GM21515 (cell line): Measurements from ENCODE around the gene NUS1.
"Not testable (repeated sequence)": the region's sequence is repeated elsewhere in the genome, so short reads cannot be mapped to it uniquely, and the experiment has no call there.

ENCODE experiments used
- ATAC-seq: cut with Tn5 transposase; IDR thresholded peaks from one replicate; pipeline ENCODE4 v1.9.1; 2021; ENCODE audit not compliant: unreplicated experiment

Gene NUS1

DNA sequence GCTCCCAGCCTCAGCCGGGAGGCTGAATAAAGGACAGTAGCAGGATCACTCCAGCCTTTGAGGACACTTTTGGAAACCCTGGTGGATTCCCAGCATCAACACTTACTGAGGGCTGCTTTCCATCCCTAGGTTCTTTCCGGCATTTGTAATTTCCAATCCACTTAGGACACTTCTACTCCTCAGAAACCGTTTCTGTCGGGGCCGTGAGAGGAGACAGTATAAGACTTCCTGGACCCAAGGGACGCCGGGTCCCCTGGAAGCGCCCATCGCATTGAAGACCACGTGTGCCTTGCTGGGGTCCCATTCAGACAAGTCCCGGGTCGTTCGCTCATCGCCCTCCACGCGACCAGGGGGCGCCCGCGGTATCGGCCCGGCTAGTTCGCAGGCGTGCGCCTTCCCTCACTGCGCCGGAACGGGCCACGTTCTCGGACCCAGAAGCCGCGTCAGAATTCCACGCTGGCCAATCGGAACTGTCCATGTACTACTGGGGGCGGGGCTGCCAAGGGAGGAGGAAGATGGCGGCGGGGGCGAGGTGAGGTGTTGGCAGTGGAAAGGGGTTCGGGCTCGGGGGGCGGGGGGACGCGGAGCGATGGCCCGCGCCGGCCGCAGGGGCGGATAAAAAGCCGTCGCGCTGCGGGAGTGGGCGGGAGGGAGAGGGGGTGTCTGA lies at the start of gene NUS1:
Gene NUS1, plus strand, starts transcription at position 479 of the 667 bp plus-strand sequence. CDS start 202 bp downstream, outside the sequence.
- peak; percentile 99 for ATAC-seq

DNA sequence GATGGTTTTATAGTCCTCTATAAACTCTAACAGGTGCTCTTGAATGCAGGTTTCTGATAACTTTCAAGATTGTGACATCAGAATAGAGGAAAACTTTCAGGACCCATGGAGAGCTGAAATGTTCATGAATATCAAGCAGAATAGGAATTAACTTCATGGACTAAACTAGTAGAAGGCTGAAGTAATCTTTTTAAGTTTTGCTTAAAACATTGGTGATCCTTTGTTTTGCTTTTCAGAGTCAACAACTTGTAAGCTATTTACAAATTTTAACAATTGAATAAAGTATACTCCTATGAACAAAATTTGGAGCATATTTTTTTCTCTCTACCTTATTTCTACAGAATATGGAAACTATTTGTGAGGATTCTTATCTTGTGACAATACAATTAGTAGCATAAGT lies 47.7 kb upstream of the NUS1 start:
- no peak for ATAC-seq

DNA sequence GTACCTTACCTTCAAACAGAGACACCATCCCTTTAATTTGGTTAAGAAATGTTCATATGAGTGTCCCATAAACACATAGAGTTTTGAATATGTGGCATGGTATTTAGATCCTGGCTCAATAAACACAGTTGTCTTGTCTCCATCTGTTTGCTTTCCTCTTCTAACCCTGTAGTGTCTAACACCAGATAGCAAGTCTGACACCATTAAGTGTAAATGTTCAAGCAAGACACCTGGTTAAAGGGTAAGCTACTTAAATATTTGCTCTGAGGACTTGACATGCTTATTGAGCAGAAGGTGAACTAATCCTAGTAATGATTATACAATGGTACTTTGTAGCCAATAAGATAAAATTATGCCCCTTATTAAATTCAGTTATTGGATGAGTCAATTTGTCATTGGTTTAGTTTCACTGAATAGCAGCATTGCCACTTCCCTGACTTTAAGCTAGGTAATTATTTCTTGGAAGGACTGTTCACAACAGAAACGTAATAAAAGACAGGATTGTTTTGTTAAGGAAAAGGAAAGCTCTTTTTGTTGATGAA lies 46.1 kb upstream of the NUS1 start:
- no peak for ATAC-seq

DNA sequence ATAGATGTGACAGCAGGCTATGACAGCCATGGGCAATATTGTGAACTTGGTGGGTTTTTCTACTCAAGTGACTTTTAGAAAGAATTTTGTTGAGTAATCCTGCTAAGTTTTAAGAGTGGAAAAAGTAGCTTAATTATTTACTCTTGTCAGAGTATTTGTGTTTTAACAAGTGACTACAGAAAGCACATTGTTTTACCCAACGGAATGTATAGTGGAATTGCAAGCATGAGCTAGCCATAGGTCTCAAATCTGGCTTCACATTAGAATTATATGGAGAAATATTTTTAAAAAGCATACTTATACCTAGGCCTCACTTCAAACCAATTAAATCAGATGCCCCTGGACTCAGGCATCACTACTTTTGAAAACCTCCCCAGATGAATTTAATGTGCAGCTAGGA lies 37.5 kb upstream of the NUS1 start:
- ATAC-seq = no peak

DNA sequence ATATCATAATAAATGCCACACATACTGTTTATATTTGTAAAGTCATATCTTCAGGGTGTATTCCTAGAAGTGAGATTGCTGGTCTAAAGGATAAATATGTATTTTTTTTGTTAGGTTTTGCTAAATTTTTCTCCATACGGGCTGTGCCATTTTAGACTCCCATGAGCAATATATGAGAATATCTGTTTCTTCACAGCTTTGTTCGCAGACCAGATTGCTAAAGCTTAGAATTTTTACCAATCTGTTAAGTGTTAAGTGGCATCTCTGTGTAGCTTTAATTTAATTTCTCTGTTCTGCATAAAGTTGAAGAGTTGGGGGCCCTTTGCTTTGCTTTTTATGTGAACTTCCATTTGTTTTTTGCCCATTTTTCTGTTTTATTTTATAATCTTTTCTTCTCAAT lies 32.3 kb upstream of the NUS1 start:
- no peak for ATAC-seq

DNA sequence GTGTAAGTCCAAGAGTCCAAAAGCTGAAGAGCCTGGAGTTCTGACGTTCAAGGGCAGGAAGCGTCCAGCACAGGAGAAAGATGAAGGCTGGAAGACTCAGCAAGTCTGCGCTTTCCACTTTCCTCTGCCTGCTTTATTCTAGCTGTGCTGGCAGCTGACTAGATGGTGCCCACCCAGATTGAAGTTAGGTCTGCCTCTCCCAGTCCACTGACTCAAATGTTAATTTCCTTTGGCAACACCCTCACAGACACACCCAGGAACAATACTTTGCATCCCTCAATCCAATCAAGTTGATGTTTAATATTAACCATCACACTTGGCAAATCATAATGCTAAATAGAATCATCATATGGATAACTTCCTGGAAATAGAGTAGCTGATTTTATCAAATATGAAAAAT lies 23.3 kb upstream of the NUS1 start:
- ATAC-seq = not testable (repeated sequence)

DNA sequence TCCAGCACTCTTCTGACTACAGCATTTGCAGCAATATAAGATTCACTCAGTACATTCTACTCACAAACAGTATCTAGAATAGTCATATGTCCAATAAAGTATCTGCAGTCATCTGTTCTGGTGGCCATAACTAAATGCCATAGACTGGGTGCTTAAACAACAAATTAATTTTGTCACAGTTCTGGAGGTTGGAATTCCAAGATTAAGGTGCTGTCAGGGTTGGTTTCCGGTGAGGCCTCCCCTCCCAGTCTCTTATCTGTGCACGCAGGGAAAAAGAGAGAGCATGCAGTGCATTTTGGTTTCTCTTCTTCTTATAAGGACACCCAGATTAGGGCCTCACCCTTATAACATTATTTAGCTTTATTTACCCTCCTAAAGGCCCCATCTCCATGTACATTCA lies 21.3 kb upstream of the NUS1 start:
- no peak for ATAC-seq

- no peak for ATAC-seq
Measured at GRCh38 chr6:117655380-117655779, 19.9 kb upstream of the NUS1 start.

- ATAC-seq = no peak
Measured at GRCh38 chr6:117666881-117667280, 8.4 kb upstream of the NUS1 start.

- ATAC-seq = no peak
Measured at GRCh38 chr6:117668736-117669135, 6.5 kb upstream of the NUS1 start.

GRCh38 chr6:117674503-117674902 lies 766 bp upstream of the NUS1 start:
- no peak for ATAC-seq

DNA sequence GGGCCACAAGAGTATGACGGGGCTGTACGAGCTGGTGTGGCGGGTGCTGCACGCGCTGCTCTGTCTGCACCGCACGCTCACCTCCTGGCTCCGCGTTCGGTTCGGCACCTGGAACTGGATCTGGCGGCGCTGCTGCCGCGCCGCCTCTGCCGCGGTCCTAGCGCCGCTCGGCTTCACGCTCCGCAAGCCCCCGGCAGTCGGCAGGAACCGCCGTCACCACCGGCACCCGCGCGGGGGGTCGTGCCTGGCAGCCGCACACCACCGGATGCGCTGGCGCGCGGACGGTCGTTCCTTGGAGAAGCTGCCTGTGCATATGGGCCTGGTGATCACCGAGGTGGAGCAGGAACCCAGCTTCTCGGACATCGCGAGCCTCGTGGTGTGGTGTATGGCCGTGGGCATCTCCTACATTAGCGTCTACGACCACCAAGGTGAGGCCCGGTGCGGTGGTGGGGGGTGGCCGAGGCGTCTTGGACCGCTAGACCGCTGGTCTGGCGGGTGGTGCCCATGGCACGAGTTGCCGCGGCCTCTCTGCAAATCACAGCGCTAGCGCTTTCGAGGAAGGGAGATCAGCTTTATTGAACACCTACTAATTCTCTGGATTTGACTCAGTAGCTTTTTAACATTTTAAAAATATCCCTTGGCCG lies 511 bp downstream of the NUS1 start:
- peak; percentile 29 for ATAC-seq

DNA sequence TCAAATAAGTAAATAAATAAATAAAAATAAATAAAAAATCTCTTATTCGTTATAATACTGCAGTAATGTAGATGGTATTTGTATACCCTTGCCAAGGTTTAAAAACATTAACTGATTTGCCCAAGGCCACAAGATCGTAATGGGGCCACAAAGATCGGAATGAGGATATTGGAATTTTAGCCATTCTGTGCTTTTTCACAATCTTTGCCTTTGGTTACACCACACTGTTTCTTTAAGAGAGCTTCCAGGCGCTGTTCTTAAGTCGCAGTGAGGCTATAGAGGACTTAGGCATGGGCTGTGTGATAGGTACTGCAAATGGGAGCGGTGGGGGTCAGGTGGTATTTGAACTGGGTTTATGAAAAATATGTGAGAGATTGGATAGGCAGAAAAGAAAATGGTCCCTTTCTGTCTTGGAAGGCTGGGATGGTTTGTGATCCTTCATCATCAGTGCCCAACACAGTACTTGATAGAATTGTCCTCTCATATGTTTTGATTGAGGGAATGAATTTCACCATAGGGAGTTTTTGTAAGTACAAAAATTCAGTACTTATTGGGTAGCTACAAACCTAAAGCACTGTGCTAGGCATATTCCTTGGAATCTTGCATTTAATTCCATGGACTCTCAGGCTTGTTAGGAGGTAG lies 1.4 kb downstream of the NUS1 start:
- ATAC-seq = no peak

GRCh38 chr6:117677553-117678141 lies 2.4 kb downstream of the NUS1 start:
- ATAC-seq = no peak

GRCh38 chr6:117681162-117681741 lies 6.0 kb downstream of the NUS1 start:
- no peak for ATAC-seq

- no peak for ATAC-seq
Measured at GRCh38 chr6:117684749-117685148, 9.5 kb downstream of the NUS1 start.

DNA sequence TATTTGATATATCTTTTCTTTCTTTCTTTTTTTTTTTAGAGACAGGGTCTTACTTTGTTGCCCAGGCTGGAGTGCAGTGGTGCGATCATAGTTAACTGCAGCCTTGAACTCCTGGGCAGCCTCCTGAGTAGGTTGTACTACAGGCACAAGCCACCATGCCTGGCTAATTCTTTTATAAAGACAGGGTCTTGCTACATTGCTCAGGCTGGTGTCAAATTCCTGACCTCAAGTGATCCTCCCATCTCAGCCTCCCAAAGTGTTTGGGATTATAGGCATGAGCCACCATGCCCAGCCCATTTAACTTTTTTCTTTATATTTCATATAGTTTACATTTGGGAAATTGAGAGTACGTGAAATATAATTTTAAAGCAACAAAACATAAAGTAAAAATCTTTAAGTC lies 10.1 kb downstream of the NUS1 start:
- ATAC-seq = no peak

GRCh38 chr6:117687021-117687648 lies 11.9 kb downstream of the NUS1 start:
- ATAC-seq = no peak

GRCh38 chr6:117689584-117689983 lies 14.3 kb downstream of the NUS1 start:
- not testable (repeated sequence) for ATAC-seq

DNA sequence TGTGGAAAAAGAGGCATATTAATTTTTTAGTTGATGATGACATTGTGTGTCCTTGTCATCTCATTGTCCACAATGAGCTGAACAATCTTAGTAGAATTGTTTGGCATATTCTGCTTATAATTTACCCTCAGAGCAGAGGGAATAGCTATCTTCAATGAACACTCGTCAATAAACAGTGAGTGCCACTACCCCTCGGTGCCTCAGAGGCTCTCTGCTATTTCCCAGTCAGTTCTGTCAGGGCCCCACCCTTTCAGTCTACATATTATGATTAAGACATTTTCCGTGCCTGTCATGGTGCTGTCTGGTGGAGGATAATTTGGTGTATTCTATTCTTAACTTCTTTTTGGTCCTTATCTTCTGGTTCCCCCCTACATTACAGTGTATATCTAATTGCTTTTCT lies 31.2 kb downstream of the NUS1 start:
- no peak for ATAC-seq
